GM19397 (cell line): ENCODE data around the gene TTC34.

Experiments used
- ATAC-seq: cut with Tn5 transposase; IDR thresholded peaks from one replicate; pipeline ENCODE4 v1.9.1; 2021; ENCODE audit warnings: mild to moderate bottlenecking, moderate library complexity; ENCODE audit not compliant: unreplicated experiment

The TTC34 gene

DNA sequence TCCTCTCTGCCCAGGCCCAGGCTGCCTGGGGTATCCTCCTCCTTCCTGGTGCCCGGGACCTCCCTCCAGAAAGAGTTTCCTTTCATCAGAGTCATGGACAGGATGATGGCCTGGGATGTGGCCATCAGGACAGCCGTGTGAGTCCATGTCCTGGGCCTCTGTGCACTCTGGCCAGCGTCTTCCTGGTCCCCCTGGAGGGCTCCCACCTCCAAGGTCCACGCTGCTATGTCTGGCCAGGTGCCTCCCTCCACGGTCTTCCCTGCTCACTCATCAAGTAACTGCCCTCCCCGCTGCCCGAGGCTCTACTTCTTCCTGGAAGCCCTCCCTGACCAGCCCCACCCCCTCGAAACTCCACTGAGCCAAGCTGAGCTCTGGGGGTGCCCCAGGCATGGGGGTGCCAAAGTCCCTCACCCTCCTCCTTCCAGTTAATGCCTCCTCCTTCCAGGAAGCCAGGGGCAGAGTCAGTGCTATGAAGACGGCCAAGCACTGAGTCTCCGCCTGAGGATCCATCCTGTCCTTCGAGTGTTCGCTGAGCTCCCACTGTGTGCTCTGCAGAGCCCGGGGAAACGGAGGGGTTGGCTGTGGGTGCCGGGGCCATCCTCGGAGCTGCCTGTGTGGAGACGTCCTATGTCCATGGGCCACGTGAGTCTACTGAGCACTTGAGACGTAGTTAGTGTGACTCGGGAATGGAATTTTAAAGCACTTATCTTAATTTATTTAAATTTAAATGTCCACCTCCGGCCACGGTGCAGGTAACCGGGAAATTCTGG, 28.5 kb upstream of the TTC34 start:
- no peak for ATAC-seq

DNA sequence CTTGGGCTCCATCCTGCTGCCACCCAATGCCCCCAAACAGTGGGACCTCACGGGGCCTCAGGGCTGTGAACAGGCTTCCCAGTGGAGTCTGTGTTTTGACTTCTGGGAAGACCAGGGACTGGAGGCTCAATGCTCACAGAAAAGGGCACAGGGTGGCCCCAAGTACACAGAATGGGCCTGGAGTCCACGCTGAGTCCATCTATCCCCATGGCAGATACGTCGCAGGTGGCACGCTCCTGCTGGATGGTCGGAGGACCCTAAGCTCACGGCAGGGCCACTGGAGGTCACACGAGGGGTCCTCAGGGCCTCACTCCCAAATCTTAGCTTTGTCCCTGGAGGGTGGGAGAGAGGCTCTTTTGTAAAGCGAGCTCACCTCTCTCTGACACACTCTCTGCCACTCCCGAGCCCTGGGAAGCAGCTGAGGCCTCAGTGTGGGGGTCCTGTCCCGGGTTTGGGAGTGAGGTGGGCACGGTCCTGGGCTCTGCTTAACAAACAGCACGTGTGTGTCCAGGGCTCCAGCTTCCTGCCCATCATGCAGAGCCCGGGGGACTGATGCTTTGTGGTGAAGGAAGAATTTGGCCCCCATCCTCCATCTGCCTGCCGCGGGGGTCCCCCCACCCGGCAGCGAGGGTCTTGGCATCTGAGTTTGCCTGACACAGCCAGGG, 27.2 kb upstream of the TTC34 start:
- no peak for ATAC-seq

DNA sequence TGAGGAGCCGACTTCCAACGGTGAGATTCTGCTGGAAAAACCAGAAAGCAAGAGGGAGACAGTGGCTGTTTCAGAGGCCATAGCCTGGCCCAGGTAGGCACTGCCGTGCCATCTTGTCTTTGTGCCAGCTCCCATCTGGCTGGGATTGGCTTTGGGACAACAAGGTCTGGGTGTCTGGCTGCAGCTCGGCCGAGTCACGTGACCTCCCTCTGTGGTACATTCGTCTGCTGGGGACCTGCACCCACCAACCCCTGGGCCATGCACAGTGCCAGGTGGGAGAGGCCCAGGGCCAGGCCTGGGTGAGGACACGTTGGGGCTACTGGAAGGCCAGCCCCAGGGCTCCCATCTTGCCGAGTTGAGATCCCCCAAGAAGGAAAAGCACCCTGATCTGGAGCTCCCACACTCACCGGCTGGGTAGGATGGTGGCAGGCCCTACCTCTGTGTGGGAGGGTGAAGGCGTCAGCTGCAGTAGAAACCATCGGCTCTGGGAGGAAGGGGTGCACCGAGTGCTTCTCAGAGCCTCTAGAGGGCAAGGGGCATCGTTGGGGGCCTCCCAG, 25.3 kb upstream of the TTC34 start:
- ATAC-seq: no peak

DNA sequence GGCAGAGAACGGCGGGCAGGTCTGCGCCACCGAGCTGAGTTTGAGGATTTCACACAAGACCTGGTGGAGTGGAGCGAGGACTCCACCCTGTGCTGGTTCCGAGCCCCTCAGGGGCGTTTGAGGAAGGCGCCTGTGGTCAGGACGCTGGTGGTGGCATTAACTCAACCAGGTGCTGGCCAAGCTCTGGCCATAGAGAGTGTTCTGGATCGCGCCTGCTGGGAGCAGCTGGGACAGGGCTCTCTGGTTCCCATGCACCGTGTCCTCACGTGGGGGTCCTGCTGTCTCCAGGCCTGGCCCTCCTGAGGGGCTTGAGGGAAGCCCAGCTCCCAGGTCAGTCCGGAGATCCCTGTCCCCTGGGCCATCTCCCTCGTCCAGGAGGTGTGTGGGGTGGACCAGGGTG, 24.8 kb upstream of the TTC34 start:
- ATAC-seq: no peak

DNA sequence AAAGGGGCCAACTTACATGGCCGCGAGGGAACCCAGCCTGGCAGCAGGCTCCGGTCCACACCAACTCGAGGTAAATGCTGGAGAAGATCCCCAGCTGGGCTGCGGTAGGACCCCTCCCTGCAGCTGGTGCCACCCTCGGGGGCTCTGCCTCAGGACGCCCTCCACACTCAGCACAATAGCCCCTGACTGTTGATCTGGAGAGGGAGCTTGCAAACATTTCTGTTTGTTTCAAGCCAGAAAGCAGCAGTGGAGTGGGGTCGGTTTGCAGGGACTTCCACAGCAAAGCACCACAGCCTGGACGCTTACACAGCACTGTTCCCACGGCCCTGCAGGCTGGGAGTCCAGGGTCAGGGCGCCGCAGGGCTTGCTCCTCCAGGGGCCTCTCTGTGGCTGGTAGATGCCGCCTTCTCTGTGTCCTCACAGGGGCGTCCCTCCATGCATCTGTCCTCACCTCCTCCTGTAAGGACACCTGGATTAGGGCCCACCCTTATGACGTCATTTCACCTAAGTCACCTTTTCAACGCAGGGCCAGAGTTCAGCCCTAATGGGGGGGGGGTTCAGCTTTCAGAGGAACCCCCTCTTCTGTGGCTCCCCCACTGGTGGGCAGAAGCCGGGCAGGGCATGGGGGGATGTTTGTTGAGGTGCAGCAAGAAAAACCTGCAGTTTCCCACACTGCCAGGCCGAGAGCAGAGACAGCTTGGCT, 24.1 kb upstream of the TTC34 start:
- no peak for ATAC-seq

DNA sequence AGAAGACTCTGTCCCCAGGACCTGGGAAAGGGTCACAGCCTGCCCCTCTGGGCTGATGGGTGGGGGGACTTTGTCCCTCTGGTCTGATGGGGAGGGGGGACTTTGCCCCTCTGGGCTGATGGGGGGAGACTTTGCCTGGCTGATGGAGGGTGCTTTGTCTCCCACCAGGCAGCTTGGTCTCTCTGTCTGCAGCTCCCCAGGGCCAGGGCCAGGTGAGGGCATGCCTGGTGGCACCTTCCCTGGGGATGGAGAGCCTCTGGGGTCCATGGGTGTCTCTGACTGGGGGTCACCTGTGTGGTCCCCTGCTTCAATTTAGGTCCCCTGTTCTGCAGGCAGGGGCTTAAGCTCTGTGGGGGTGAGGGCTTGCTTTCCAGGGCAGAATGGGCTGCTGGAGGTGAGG, 23.5 kb upstream of the TTC34 start:
- no peak for ATAC-seq

DNA sequence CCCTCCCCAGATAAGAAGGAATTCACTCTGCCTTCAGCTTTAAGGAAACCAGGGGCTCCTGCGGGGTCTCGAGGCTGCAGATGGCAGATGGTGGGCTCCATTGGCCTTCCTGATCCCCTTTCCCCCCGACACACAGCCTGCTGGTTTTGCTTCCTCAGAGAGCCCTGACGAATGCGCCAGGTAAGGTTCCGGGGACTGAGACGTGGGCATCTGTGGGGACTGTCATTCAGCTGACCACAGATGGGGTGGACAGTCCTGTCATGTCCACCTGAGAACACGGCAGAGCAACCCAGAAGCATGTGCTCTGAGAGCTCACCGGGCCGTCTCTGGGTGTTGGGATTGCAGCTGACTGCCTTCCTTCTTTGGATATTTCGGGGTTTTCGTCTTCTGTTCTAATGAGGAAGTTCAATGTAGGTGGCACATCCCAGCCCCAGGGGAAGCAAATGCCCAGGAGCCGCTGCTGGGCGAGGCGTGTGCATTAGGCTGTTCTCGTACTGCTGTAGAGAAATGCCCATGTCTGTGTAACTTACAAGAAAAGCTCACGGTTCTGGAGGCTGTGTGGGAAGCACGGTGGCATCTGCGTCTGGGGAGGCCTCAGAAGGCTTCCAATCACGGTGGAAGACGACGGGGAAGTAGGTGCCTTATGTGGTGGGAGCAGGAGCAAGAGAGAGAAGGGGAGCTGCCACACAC, 22.6 kb upstream of the TTC34 start:
- ATAC-seq: no peak

DNA sequence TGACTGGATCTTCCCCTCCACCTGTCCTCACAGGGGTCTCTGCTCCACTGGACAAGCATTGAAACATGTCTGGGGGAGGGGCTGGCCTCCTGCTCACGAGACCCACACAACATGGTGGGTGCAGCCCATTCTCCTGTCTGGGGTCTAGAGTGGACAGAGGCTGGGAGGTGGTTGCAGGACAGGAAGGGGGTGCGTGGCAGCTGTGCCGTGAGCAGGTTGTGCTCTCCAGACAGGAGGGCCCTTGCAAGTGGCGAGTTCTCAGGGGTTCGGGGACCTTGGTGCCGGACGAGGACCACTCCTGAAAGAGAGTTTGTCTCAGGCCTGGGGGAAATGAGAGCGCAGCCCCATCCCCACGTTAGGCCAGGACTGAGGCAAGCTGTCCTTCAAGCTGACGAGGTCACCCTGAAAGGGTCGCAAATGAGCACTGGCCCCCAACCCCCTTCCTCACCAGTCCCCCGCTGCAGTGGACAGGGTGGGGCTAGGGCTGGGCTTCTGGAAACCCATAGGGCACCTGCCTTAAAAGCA, 21.2 kb upstream of the TTC34 start:
- no peak for ATAC-seq

DNA sequence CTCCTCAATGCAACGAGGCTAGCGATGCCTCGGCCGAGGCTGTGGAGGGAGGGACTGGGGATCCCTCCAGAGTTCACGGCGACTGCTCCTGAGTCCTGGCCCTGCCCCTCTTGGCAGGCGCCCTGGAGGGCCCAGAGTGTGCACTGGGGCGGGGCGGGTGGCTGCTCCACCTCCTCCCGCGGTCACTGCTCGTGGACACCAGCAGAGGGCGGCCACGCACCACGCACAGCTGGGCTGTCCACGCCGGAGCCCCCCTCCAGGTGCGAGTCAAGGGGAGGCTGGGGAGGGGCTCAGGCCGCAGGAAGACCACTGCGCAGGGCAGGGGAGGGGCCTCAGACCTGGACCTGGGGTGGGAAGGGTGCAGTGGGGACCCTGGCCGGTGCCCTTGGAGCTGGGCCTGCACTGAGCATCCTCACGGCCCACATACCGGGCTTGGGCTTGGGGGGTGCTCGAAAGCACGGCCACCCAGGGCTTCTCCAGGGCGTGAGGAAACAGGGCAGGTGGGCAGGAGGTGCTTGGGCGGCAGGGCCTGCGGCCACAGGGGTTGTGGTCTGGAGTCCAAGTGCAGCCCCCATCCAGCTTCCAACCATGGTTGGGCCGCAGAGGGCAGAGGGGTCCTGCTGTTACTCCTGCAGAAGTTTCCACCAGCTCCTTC, 20.6 kb upstream of the TTC34 start:
- ATAC-seq: no peak

DNA sequence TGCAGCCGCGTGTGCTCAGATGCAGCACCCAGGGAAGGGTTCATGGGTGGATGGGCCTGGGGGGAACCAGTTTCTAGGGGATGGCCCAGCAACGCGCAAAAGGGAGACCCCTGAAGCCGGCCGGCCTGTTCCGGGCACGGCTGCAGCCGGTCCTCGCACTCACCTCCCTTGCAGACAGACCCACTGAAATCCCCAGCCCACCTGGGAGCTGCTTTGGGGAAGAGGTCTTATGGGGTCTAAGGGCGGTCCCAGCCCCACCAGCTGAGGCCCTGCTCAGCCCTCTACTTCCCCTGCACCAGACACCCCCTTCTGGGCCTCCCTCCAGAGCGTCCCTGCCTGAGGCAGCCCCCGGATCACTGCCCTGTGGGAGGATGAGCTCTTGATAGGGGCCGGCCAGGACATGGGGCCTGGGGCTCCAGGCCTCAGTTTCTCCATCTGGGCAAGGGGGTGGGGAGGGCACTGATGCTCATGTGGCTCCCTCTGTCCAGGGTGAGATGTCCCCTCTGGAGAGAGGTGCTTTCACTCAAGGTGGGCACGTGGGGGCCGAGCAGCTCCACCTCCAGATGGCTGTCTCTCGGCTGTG, 20.0 kb upstream of the TTC34 start:
- ATAC-seq: no peak

DNA sequence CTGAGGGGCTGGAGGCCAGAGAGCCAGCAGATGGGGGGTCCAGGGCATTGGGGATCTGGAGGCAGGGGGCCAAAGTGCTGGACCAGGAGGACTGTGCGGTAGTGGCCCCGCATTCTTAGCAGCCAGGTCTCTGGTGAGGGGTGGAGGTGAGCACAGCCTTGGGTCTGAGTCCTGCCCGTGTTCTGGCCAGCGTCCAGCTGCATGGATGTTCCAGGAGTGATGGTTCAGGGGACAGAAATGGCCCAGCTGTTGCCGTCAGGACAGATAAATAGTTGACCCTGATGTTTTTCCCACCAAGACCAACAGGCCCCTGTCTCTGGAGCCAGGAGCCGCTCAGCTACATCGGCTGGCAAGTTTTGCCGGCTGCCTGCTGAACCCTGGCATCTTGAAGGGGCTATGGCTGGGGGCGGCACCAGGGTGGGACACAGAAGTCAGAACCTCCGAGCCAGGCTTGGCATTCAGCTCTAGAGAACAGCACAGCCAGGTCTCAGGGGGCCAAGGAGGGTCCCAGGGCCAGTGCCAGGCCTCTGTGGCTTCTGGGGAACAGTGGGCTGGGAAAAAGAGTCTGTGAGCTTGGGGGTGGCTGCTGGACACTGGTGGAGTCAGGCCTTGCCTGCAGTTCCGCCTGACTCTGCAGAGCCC, 19.4 kb upstream of the TTC34 start:
- ATAC-seq: no peak

DNA sequence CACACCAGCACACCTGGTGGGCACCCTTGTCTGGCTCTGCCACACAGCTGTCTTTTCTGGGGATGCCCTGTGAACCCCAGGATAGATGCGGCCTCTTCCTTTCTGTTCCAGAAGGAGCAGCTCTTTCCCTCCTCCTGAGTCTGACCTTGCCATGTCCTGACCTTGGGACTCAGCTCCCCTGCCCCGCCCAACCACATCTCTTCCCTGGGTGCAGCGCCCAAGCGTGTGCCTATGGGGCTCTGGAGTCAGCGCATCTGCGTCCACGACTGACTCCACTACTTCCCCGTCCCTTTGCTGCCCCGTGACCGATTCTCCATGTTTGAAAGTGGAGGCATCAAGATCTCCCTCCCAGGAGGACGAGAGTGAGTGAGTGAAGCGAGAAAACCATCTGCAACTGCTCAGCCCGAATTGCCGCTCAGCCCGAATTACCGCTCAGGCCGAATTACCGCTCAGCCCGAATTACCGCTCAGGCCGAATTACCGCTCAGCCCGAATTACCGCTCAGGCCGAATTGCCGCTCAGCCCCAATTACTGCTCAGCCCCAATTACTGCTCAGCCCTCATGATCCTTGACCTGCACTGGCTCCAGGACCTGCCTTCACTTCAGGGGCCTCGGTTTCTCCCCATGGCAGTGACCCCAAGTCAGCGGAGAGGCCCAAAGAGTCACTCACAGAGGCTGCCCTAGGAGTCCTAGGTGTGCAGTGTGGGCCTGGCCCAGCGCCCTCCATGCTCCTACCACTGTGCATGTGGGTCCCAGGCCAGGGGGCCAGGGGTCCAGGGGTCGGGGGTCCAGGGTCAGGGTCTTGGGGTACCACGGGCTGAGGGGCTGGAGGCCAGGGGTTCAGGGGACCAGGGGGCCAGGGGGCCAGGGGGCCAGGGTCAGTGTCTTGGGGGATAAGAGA, 18.6 kb upstream of the TTC34 start:
- no peak for ATAC-seq

DNA sequence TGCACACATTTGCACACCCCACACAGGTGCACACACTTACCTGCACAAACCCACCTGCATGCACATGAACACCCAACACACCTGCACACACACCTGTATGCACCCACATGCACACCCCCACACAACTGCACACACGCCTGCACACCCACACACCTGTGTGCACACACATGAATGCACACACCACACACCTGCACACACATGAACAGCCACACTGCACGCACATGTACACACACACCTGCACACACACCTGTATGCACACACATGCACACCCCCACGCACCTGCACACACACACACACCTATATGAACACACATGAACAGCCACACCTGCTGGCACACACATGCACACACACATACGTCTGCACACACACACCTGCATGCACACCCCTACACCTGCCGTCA, 17.9 kb upstream of the TTC34 start:
- ATAC-seq: no peak

DNA sequence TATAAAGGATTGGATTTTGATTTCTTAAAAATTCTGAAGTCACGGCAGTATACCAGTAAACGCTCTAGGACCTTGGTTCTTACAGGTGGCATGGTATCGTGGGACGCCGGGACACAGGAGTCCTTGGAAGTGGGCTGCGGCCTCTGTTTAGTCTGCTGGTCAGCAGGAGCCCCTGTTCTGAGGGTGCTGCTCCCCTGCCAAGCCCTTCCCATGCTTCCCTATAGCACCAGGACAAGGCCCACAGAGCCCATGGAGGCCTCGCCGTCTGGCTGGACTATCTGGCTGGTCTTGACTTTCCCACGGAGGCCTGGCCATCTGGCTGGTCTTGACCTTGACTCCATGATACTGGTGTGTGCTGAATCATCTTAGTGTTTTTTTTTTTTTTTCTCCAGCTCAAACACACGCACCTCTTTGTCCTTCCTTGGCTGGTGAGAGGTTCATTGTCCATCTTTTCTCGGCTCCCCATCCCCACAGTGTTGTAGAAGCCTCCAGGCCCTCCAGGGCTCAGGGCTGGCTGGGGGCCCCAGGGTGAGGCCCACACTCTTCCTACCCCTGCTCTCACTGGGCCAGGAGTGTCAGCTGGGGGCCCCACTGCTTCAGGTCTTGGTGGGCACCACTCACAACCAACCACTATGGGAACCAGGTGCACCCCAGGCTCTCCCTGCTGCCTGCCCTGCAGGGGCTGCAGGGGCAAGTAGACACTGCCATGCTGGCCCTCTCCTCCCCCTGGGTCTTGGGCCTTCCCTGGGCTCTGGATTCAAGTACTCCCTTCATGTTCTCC, 16.5 kb upstream of the TTC34 start:
- no peak for ATAC-seq

DNA sequence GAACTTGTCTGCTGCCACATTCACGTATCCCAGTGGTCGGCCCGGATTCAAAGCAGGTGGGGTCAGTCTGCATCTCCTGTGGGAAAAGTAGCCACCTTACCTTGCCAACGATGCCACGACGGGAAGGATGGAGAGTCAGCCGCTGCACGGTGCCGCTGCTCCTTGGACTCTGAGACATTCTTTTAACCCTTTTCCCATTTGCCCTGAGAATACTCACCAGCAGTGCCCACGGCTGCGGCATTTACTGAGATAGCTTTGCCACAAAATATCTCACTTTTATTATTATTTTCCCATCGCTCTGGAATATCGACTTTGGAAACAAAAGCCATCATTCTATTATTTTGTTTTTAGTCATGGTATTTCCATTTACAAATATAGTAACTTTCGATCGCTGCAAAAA, 15.3 kb upstream of the TTC34 start:
- no peak for ATAC-seq

DNA sequence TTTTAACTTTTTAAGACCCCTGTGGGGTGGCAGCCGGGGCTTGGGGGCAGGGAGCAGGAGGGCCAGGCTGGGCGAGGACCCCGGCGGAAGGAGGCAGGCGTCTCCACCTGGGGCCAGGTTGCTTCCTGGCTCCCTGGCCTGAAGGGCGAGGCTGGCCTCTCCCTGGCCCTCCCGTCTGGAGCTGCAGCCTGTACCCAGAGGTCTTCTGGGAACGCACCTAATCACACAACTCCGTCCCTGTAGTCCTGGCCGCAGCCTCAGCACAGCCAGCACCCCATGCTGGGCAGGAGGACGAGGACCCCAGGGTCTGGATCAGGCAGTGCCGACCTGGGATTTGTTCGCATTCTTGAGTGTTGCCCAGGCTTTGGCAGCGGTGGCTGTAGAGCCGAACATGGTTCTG, 14.1 kb upstream of the TTC34 start:
- no peak for ATAC-seq

DNA sequence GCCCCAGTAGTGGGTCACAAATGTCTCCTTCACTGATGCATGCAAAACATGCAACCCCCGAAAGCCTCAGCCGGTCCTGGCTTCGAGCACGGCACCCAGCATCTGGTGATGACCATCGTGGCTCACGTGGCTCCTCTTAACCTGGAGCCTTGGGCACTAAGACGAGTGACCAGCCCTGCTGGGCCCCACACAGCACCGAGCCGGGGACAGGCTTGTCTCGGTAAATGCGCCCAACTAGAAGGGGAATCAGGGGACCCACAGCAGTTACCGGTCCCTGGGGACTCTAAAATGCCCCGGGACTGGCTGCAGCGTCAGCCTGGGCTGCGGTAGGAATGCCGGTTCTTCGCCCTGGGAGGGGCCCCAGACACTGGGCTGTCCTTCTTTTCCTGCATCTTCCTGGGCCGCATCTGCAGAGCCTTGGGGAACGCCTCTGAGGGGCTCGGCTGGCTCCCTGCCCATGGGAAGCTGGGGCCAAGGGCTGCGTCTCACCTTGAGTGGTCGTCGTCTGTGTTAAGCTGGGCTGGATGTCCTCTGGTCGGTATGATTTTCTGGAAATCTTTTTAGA, 13.1 kb upstream of the TTC34 start:
- no peak for ATAC-seq
